ENCODE data around the gene SUPT3H. TPM values are rescaled to one million over a fixed set of nuclear protein-coding genes. Genes with fewer than 3 reads are reported as not detected.
A peak's percentile ranks its signal among the peaks of the same experiment; 100 is the strongest.

Gene SUPT3H
- total and polyA plus RNA-seq, 5 experiments from 2014 or later: 16.9 to 20.8 (median 20.0) TPM

DNA sequence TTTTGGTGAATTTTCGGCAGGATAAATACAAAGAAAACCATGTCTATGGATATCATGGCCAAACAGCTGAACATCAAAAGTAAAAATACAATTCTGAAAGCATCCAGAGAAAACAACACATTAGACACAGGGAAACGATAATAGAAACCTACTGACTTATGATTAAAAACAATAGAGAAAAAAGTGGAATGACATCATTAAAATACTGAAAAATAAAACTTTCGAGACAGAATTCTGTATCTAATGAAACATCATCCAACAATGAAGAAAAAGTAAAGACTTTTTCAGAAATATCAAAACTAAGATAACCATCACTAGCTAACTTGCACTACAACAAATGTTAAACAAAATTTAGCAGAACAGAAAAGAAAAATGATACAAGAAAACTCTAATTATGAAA lies 434.2 kb downstream of the SUPT3H start:
- ATAC-seq (no peak), DNase-seq (no peak)
- Mint-ChIP-seq H3K4me3 (no peak overlapping the region), H3K27me3 (no peaks in the 10 kb centered on the region), H3K36me3 (peaks cover 6 to 56% (median 34%) of the 10 kb centered on the region in 3 donors), H3K27ac (peak overlapping the region in 1 of 10 donors; percentile 61), H3K4me1 (peaks cover 2 to 10% (median 6%) of the 10 kb centered on the region in 4 donors), H3K9me3 (peaks cover 7 to 44% (median 28%) of the 10 kb centered on the region in 9 donors)
- POLR2A ChIA-PET: no interaction called here

DNA sequence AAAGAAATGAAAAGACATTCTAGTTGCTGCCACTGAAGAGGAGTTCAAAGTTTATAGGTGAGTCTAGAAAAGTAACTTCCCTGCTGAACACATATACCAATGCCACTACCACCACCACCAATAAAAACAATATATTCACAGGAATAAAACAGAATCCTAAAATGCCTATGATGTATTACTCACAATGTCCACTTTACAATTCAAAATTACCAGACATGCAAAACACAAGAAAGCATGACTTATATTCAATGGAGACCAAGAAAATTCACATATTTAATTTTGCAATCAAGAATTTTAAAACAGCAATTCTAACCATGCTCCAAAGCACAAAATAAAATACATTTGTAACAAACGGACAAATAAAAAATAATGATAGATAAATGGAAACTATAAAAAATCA lies 434.9 kb downstream of the SUPT3H start:
- Mint-ChIP-seq H3K4me3 (no peak overlapping the region), H3K27me3 (no peaks in the 10 kb centered on the region), H3K9me3 (peaks cover 7 to 39% (median 28%) of the 10 kb centered on the region in 9 donors), H3K36me3 (peaks cover 6 to 56% (median 34%) of the 10 kb centered on the region in 3 donors), H3K4me1 (peaks cover 2 to 17% (median 8%) of the 10 kb centered on the region in 4 donors), H3K27ac (peak overlapping the region in 1 of 10 donors; percentile 3)
- ATAC-seq (no peak), DNase-seq (no peak)
- POLR2A ChIA-PET: no interaction called here

DNA sequence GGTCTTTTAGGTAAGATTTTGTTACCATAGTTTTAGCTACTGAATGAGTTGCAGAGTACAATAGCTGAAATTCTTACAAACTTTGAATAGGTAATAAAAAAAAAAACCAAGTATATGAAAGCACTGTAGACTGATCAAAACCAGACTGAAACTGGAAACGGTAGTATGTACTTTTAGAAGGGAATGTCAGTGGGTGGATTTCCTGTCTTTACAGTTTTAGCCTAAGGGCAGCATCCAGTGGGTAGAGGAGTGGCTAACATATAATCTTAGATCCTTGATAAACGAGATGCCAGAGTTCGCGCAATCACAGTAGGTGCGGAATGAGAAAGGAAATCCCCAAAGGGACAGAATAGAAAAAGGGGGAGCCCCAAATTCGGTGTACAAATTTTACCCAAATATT lies 435.5 kb downstream of the SUPT3H start:
- DNase-seq (no peak), ATAC-seq (no peak)
- Mint-ChIP-seq H3K4me3 (peak overlapping the region in 1 of 10 donors; percentile 48), H3K27me3 (no peaks in the 10 kb centered on the region), H3K36me3 (peaks cover 6 to 53% (median 34%) of the 10 kb centered on the region in 3 donors), H3K9me3 (peaks cover 5 to 36% (median 24%) of the 10 kb centered on the region in 9 donors), H3K27ac (no peak overlapping the region), H3K4me1 (peaks cover 2 to 17% (median 8%) of the 10 kb centered on the region in 4 donors)
- POLR2A ChIA-PET: no interaction called here

DNA sequence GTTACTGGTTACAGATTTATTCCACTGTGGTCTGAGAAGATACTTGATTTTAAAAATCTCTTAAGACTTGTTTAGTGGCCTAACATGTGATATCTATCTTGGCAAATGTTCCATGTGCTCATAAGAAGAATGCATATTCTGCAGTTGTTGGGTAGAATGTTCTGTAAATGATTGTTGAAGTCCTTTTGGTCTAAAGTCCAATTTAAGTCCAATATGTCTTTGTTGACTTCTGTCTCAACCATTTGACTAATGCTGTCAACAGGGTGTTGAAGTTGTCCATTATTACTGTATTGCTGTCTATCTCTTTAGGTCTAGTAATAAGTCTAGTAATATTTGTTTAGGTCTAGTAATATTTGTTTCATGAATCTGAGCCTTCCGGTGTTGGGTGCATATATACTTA lies 437.4 kb downstream of the SUPT3H start:
- H3K9me3 Mint-ChIP-seq: peaks cover 2 to 27% (median 15%) of the 10 kb centered on the region in 9 donors
- H3K27ac Mint-ChIP-seq: no peak overlapping the region
- no peaks in the 10 kb centered on the region for H3K27me3 Mint-ChIP-seq
- POLR2A ChIA-PET: no interaction called here
- peaks cover 6 to 36% (median 23%) of the 10 kb centered on the region in 3 donors for H3K36me3 Mint-ChIP-seq
- ATAC-seq (no peak), DNase-seq (no peak)
- peaks cover 11 to 31% (median 19%) of the 10 kb centered on the region in 4 donors for H3K4me1 Mint-ChIP-seq
- H3K4me3 Mint-ChIP-seq: no peak overlapping the region

DNA sequence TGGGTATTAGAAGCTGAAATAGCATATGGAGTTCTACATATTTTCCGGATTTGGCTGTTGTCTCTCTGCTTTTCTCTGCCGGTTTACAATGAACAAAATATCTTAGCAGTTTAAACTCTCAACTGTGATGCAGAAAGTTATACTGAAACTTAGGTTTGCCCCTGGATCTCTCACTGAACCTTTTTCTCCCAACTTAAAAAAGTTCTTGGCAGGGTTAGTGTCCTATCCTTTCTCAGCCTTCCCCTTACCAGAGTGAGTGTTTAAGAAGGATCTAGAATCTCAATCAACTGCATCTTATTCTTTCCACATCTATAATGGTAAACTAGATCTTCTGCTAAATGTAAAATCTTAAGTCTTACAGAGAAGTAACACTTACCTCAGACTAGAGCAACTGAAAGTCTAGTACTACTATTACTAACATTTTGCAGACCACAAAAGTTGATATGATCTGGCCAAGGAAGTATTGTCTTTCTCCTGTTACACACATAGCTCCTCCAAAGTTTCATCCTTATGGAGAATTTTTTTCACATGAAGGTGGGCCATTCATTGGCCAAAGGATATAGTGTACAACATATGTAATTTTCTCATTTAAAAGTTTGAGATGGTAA lies 441.9 kb downstream of the SUPT3H start:
- peak overlapping the region; percentile 84 to 96 (median 88) for H3K27ac Mint-ChIP-seq
- no peak for DNase-seq

DNA sequence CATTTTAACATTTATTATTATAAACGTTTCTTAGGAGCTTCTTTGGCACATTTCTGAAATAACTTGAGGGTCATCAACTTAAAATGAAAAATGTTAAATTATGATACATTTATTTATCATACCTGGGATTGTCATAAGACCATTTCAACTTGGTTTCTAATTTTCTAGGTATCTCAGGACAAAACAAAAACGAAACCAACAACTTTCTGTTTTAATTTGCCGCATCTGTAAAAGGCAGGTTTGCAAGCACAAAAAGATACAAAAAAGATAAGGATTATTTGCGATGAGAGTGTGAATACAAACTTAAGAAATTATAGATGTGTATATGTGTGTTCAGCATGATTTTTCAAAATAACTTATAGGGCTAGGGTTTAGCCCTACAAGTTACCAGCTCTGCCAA lies 444.6 kb downstream of the SUPT3H start:
- Mint-ChIP-seq H3K27ac (peak overlapping the region; percentile 91 to 100 (median 96)), H3K27me3 (no peaks in the 10 kb centered on the region), H3K4me3 (peak overlapping the region; percentile 75 to 96 (median 86)), H3K9me3 (peaks cover 0 to 5% (median 0%) of the 10 kb centered on the region in 9 donors), H3K36me3 (peaks cover 5 to 8% (median 7%) of the 10 kb centered on the region in 3 donors), H3K4me1 (peaks cover 19 to 56% (median 49%) of the 10 kb centered on the region in 4 donors)
- POLR2A ChIA-PET: interaction anchor here (0.6 to 2.3 kb wide), 8 partner anchors 34 to 490 kb away, joined by 3 to 6 read pairs (median 4); partner anchors contain the start of gene SUPT3H
- ATAC-seq (peak; percentile 22 to 34), DNase-seq (no peak)

More for the DNA sequence above, 441.9 kb downstream of the SUPT3H start:
- POLR2A ChIA-PET: interaction anchor here (0.8 kb wide), 1 partner anchor 442 kb away, joined by 3 read pairs; no protein-coding TSS in a partner anchor
- peaks cover 4 to 21% (median 19%) of the 10 kb centered on the region in 3 donors for H3K36me3 Mint-ChIP-seq
- H3K4me1 Mint-ChIP-seq: peaks cover 22 to 50% (median 38%) of the 10 kb centered on the region in 4 donors
- H3K9me3 Mint-ChIP-seq: peaks cover 0 to 17% (median 8%) of the 10 kb centered on the region in 9 donors
- H3K4me3 Mint-ChIP-seq: peak overlapping the region in 8 of 10 donors; percentile 6 to 52 (median 26)
- no peaks in the 10 kb centered on the region for H3K27me3 Mint-ChIP-seq
- ATAC-seq: no peak

DNA sequence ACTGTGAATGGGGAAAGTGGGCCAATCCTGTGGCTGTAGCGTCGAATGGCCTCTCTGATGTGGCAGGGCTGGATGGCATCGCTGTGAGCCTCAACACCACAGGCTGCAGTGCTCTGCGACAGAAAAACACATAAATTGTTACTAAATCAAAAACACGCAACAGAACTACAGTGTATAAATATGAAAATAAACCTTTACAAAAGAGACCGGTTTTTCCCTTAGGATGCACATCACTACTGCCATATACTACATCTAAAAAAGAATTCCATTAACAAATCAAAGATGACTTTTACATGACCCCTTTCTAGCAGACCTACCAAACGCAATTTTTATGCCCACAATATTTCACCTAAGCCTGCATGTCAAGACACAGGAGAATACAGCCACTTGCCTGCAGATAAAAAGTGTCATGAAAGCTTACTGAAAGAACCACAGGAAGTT lies 445.1 kb downstream of the SUPT3H start:
- peak; percentile 86 to 93 for ATAC-seq
- peak overlapping the region; percentile 91 to 100 (median 96) for H3K27ac Mint-ChIP-seq
- H3K27me3 Mint-ChIP-seq: no peaks in the 10 kb centered on the region

DNA sequence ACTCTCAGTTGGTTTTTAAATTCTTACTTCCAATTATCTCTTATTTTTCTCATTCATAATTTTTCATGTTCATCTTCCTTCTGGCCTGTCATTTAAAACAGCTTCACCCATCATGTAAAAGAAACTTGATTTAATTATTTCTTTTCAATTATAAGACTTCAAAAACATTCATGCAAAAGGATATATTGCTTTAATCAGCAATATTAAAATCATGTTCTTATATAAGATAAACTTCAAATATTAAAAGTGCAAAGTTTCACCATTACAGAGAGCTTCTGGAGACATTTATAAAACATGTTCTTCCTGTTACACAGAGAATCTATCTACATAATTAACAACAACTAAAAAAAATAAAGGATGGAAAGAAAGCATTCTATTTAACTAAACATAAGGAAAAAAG lies 446.3 kb downstream of the SUPT3H start:
- H3K27me3 Mint-ChIP-seq: no peaks in the 10 kb centered on the region
- POLR2A ChIA-PET: interaction anchor here (0.7 to 2.3 kb wide), 4 partner anchors 14 to 489 kb away, joined by 3 to 5 read pairs (median 4); no protein-coding TSS in a partner anchor
- H3K36me3 Mint-ChIP-seq: peaks cover 6 to 10% (median 9%) of the 10 kb centered on the region in 3 donors
- peak overlapping the region; percentile 91 to 100 (median 94) for H3K27ac Mint-ChIP-seq
- peaks cover 17 to 58% (median 45%) of the 10 kb centered on the region in 4 donors for H3K4me1 Mint-ChIP-seq
- peaks cover 0 to 9% (median 0%) of the 10 kb centered on the region in 9 donors for H3K9me3 Mint-ChIP-seq
- ATAC-seq: no peak
- H3K4me3 Mint-ChIP-seq: peak overlapping the region; percentile 67 to 96 (median 86)
- no peak for DNase-seq

More for the DNA sequence above, 445.1 kb downstream of the SUPT3H start:
- H3K4me1 Mint-ChIP-seq: peaks cover 20 to 57% (median 50%) of the 10 kb centered on the region in 4 donors
- peak; percentile 16 to 84 (median 74) for DNase-seq
- peaks cover 6 to 10% (median 9%) of the 10 kb centered on the region in 3 donors for H3K36me3 Mint-ChIP-seq
- POLR2A ChIA-PET: interaction anchor here (0.6 to 2.3 kb wide), 9 partner anchors 13 to 490 kb away, joined by 3 to 6 read pairs (median 3); partner anchors contain the start of gene SUPT3H
- H3K4me3 Mint-ChIP-seq: peak overlapping the region; percentile 75 to 96 (median 86)
- H3K9me3 Mint-ChIP-seq: peaks cover 0 to 9% (median 0%) of the 10 kb centered on the region in 9 donors

DNA sequence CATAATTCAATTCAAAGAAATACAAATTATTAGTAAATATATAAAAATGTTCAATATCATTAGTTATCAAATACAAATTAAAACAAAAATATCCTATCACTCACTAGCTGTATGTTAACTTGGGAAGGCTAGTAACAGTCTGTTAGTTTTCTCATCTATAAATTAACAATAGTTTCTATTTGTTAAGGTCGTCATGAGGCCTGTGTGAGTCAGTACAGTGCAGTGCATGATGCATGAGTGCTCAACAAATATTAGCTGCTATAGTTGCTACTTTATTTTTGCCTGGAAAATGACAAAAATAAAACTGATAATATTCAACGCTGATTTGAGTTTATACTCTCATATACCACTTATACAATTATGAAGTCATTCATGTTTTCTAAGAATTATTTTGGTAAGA lies 451.2 kb downstream of the SUPT3H start:
- Mint-ChIP-seq H3K4me3 (no peak overlapping the region), H3K36me3 (peaks cover 6 to 10% (median 9%) of the 10 kb centered on the region in 3 donors), H3K27ac (peak overlapping the region in 5 of 10 donors; percentile 33 to 49 (median 37)), H3K4me1 (peaks cover 18 to 65% (median 50%) of the 10 kb centered on the region in 4 donors), H3K27me3 (no peaks in the 10 kb centered on the region), H3K9me3 (peaks cover 0 to 9% (median 0%) of the 10 kb centered on the region in 9 donors)
- DNase-seq: no peak
- POLR2A ChIA-PET: no interaction called here
- ATAC-seq: no peak

DNA sequence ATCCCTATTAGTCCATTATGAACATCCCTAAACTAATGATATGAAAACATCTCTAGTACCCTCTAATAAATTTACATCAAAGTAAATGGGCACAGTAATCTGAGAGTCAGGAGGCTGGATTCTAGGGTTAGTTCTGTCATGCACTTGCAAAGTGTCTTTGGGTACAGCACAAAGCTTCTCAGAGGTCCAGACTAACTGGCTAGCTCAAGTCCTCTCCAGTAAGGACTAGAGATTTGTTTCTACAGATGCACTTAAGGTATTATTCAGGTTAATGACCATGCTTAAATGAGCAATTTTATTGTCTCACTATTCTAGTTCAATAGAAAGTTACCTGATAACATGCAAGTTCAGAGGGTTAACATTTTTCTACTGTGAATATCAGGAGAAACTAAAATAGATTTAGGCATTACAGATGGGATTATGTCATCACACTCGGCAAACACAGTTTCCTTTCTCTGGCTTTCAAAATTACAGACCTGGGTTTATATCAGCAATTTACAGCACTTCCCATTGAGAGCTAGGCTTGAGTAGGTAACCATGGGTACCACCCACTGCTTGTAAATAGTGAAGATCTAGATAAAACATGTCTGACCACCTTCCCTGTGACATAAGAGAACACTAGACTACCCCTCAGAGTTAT lies 452.5 kb downstream of the SUPT3H start:
- peaks cover 5 to 11% (median 6%) of the 10 kb centered on the region in 3 donors for H3K36me3 Mint-ChIP-seq
- POLR2A ChIA-PET: no interaction called here
- H3K9me3 Mint-ChIP-seq: peaks cover 0 to 9% (median 0%) of the 10 kb centered on the region in 9 donors
- ATAC-seq: peak; percentile 83 to 97
- peaks cover 21 to 64% (median 52%) of the 10 kb centered on the region in 4 donors for H3K4me1 Mint-ChIP-seq
- peak overlapping the region; percentile 61 to 96 (median 92) for H3K27ac Mint-ChIP-seq
- peak overlapping the region; percentile 36 to 73 (median 54) for H3K4me3 Mint-ChIP-seq
- no peaks in the 10 kb centered on the region for H3K27me3 Mint-ChIP-seq
- peak in 8 of 10 donors; percentile 54 to 86 (median 70) for DNase-seq

DNA sequence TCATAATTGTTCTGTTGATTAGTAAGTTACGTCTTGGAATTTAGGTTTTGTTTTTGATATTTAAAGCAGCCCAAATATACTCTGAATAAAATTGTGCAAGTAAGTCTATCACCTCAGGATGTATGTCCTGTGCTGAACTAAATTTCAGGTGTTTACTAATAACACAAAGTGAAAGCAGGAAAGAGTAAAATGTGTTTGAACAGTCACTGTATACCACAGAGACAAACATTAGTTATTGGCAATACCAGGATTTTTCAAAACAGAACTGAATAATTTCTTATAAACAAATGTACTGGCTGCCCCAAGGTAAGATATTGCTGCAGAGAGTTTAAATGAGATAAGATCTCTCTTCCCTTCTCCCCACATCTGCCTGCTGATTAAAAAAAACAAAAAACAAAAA lies 454.3 kb downstream of the SUPT3H start:
- Mint-ChIP-seq H3K9me3 (peaks cover 0 to 7% (median 0%) of the 10 kb centered on the region in 9 donors), H3K4me1 (peaks cover 22 to 63% (median 52%) of the 10 kb centered on the region in 4 donors), H3K36me3 (peaks cover 5 to 9% (median 5%) of the 10 kb centered on the region in 3 donors), H3K4me3 (peak overlapping the region in 9 of 10 donors; percentile 20 to 69 (median 58)), H3K27ac (peak overlapping the region; percentile 79 to 96 (median 86)), H3K27me3 (no peaks in the 10 kb centered on the region)
- POLR2A ChIA-PET: no interaction called here
- no peak for DNase-seq
- no peak for ATAC-seq

DNA sequence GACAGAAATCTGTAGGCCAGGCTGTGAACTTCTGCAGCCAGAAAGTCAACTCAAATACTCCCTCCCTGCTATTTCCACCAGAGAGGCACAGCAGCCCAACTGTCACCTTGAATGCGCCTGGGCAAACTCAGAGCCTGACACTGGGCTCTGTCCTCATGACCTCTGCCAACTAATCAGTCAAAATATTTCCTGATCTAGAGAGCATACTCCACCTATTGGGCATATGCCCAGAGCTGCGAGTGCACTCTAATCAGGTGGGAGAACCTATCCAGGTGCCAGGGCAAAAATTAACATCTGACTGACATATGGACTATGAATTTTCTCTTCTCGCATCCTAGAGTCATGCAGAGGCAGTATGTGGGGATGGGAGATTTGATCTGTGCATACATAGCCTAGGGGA lies 455.9 kb downstream of the SUPT3H start:
- DNase-seq: no peak
- H3K4me3 Mint-ChIP-seq: peak overlapping the region; percentile 1 to 80 (median 68)

More for the DNA sequence above, 455.9 kb downstream of the SUPT3H start:
- Mint-ChIP-seq H3K27ac (peak overlapping the region; percentile 53 to 92 (median 80)), H3K27me3 (no peaks in the 10 kb centered on the region), H3K9me3 (no peaks in the 10 kb centered on the region), H3K4me1 (peaks cover 20 to 64% (median 46%) of the 10 kb centered on the region in 4 donors), H3K36me3 (peaks cover 0 to 5% (median 0%) of the 10 kb centered on the region in 3 donors)
- POLR2A ChIA-PET: no interaction called here
- no peak for ATAC-seq

All from naive thymus-derived CD8-positive, alpha-beta T cell (primary cell).